ENCODE measurements around the gene SMIM32. TPM values are rescaled to one million over a fixed set of nuclear protein-coding genes. Genes with fewer than 3 reads are reported as not detected.

SMIM32 gene
- polyA plus RNA-seq (ENCODE audit: insufficient read length), result 8.5 TPM
- long read RNA-seq, donor 1, transcript SMIM32-201 (1 exons, 1,667 nt), result major isoform, 18 of 18 reads
- long read RNA-seq, donor 1, partial matches to known transcripts, result 0 of 18 reads
- long read RNA-seq, donor 1, other reads (novel, unspliced or antisense), result 0 of 18 reads
- long read RNA-seq, donor 2, transcript SMIM32-201 (1 exons, 1,667 nt), result major isoform, 11 of 11 reads
- long read RNA-seq, donor 2, partial matches to known transcripts, result 0 of 11 reads
- long read RNA-seq, donor 2, other reads (novel, unspliced or antisense), result 0 of 11 reads
- long read RNA-seq, donor 3, transcript SMIM32-201 (1 exons, 1,667 nt), result major isoform, 9 of 9 reads
- long read RNA-seq, donor 3, partial matches to known transcripts, result 0 of 9 reads
- long read RNA-seq, donor 3, other reads (novel, unspliced or antisense), result 0 of 9 reads
- long read RNA-seq, donor 4, partial matches to known transcripts, result 0 of 1 reads
- long read RNA-seq, donor 4, other reads (novel, unspliced or antisense), result 0 of 1 reads
- long read RNA-seq, donor 5, transcript SMIM32-201 (1 exons, 1,667 nt), result major isoform, 26 of 26 reads
- long read RNA-seq, donor 5, partial matches to known transcripts, result 0 of 26 reads
- long read RNA-seq, donor 5, other reads (novel, unspliced or antisense), result 0 of 26 reads
- long read RNA-seq, donor 6, transcript SMIM32-201 (1 exons, 1,667 nt), result major isoform, 9 of 9 reads
- long read RNA-seq, donor 6, partial matches to known transcripts, result 0 of 9 reads
- long read RNA-seq, donor 6, other reads (novel, unspliced or antisense), result 0 of 9 reads
- long read RNA-seq, donor 7, transcript SMIM32-201 (1 exons, 1,667 nt), result major isoform, 21 of 21 reads
- long read RNA-seq, donor 7, partial matches to known transcripts, result 0 of 21 reads
- long read RNA-seq, donor 7, other reads (novel, unspliced or antisense), result 0 of 21 reads
- long read RNA-seq, donor 8, transcript SMIM32-201 (1 exons, 1,667 nt), result major isoform, 5 of 5 reads
- long read RNA-seq, donor 8, partial matches to known transcripts, result 0 of 5 reads
- long read RNA-seq, donor 8, other reads (novel, unspliced or antisense), result 0 of 5 reads

DNA sequence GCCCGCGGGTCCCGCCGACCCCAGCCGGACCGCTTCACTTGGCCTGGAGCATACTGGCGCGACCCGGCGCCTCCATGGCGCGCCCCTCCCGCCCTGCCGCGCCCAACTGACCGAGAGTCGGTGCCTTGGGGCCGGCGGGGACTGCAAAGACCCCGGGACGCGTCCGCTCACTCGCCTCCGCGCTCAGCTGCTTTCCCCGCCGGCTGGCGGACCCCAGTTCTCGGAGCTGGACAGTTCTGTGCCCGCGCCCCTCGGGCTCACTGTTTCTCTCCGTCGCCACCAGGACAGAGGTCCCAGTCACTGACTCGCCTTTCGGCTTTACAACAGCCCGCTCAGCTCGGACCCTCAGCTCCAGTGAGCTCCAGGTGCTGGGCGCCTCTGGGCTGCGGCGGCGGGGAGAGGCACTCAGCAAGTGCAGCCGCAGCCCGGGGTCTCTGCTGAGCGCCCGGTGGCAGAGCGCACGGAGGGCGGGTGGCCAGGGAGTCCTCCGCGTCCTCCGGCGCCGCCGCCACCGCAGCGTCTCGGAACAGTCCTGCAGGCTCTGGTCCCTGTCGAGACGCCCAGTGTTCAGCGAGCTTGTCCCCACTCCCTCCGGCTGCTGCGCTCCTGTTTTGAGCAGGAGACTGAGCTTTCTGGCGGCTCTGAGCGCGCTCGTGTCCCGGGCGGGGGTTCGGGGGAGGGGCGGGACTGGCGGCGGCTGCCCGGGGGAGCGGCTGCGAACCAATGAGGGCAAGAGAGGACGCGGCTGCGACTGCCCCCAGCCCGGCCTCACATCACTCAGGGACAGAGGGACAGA, at the start of gene SMIM32:
Gene SMIM32 (minus strand): TSS at position 637 of the 796 bp plus-strand sequence. CDS start 638 bp downstream, outside the sequence.
- DNase-seq, result no peak

DNA sequence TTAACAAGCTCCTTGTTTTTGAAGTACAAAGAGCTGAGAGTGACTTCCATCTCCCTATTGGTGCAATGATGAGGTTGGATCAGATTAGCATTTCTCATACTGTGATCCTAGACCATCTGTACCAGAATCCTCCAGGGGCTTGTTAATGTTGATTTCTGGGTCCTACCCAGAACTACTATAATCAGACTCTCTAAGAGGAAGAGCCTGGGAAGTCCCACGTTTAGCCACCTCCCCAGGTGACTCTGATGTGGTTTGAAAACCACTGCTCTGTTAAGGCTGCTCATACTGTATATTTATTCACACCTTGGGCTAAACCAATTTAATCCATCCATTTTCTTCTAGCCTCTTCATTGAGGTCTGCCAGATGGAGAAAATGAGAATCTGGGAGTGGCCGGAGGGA, 49.6 kb upstream of the SMIM32 start:
- no peak for DNase-seq

DNA sequence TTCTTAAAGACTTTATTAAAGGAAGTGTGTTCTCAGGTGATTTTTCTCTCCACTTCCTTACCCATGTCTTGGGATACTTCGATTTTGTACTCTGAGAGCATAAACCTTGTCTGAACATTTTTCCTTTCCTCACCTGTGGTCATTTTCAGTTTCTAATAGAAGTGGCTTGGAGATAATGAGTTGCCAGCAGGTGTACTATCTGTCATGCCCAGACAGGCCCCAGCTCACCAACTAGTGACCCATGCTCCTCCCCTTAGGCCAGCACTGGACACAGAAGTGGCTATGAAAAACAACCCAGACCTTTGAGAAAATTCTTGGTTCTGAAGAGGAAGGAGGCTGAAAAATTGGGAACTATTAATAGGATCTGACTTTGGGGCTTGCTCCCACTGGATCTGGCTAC, 49.2 kb upstream of the SMIM32 start:
- no peak for DNase-seq

DNA sequence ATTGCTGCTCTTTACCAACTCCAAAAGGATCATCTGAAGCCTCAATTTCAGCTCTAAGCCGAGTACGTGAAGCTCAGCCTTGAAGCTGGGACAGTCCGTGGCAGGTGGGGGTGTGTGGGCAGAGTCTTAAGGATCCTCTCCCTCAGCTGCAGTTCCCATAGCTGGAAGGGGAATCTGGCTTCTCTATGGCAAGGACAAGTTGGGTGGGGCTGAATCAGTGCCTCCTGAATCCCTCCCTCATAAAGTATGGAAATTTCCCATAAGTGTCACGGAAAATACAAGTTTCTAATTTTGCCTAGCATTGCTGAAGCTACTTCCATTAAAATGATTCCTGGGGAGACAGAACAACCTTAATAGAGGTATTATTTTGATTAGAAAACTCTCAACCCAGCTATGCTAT, 47.9 kb upstream of the SMIM32 start:
- DNase-seq, result no peak

DNA sequence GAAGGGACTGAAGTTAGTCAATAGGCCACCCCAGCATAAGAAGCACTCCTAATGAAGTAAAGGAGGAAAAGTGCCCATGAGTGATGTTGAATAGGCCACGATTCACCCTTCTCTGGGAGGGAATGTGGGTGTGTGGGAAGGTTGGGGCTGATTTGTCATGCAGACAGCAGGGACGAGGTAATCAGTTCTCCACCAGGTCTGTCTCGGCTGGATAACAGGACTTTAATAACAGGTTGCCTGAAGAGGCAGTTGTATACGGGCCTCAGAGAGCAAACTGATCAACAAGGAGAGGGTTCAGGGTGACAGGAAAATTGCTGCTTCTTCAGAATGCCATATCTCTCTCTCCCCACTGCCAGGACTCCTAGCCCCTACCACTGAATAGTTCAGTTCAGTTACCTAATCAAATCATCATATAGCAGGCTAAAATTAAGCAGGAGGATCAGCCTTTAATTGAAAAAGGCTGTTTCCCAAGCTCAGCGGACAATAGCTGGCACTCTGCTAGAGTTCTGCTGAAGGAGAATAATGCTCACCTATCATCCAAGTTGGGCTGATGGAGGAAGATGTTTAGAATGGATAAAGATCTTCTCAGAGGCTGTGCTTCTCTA, 43.6 kb upstream of the SMIM32 start:
- DNase-seq, result no peak

DNA sequence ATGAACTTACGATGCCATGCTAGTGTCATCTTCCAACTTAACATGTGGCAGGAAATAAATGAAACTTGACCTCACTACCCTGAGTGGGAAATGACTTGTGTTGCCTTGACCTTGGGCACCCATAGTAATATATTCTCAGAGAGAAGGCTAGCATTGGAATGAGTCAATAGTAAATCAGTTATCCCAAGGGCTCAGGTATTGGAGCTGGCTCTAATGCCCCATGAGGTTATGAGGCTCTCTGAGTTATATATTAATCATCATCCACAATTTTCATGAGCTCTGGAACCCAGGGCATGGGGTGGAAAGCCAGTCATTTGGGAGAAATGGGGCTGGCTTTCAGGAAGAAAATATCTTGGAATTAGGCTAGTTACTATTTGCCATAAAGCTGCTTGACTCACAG, 42.4 kb upstream of the SMIM32 start:
- no peak for DNase-seq

DNA sequence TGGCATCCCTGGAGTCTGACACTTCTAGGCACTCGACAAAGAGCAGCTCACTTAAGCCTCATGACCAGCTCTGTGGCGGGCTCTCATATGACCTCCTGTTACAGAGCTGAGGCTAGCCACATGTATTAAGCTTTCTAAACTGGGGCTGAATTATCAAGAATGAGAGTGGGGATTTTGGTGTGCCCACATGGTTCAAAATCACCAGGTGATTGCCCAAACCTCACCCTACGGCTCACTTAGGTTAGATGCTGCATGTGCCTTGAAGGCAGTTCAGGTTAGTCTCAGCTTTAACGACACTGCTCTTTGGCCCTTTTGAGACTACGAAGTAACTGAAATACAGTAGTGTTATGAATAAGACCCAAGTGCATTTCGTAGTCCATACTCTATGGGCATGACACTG, 39.4 kb upstream of the SMIM32 start:
- no peak for DNase-seq

DNA sequence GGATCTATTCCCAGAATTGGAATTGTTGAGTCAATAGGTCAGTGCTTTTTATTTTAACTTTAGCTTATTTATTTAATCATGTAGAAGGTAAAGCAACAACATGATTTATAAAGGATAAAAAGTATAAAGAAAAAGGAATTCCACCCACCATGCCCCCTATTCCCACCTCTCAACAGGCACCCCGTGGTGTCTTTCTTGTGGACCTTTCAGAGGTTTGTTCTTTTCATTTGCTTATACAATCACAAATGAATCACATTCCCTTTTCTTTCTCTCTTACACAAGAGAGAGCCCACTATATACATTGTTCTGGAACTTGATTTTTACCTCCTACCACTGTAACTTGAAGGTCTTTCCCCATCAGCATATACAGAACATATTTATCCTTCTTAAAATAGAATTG, 37.2 kb upstream of the SMIM32 start:
- DNase-seq, result no peak

DNA sequence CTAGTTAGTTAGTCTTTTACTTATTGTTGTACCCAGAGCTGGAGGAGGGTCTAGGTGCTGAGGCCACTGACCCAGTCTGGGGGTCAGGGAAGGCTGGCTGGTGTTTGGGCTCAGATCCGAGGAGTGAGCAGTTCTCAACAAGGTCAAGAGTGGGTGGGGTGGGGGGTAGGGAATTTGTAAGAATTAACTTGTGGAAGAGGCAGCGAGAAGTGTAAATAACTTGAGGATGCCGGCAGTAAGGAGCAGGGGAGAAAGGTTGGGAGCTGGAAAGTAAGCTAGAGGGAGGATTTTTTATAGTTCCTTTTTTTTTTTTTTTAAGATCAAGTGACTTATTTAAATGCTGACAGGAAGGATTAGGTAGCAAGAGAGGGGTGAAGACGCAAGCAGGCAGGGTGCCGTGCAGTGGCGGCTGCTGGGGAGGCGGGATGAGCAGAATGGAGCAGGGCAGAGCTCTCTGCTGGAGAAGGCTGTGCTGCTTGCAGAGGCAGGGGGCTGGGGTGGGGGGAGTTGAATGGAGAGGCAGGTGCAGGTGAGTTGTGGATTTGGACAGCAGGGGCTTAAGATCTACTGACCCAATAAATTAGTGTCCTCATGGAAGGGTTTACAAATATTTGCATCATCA, 35.3 kb upstream of the SMIM32 start:
- no peak for DNase-seq

DNA sequence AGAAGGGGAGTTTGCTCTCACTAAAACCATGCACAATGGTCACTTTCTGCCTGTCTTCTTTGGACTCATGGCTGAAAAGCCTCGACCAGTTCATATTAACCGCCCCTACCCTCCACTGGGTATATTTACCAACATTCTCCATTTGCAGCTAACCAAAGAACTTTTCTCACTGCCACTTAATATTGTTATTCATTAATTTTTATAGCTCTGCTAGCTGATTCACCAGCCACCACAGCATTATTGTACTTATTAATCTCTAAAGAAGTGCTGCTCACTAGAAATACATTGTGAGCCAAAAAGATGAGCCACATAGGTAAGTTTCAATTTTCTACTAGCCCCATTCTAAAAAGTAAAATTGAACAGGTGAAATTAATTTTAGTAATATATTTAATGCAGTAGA, 33.4 kb upstream of the SMIM32 start:
- no peak for DNase-seq

DNA sequence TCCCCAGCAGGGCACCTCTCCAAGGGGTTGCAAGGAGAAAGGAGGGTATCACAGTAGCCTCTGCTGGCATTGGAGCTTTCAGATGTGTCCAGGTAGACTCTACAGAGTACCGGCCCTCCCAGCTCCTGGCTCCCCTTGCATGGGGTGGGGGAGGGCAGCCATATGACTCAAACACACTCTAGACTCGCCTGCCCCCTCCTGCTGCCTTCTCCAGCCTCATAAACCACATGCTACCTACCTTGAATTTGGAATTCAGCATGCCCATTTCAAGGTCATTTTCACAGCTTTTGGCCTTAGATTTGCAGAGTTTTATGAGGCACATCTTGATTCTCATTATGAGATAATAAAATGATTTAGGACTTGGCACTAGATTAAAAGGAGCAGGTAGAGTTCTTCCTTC, 32.8 kb upstream of the SMIM32 start:
- no peak for DNase-seq

DNA sequence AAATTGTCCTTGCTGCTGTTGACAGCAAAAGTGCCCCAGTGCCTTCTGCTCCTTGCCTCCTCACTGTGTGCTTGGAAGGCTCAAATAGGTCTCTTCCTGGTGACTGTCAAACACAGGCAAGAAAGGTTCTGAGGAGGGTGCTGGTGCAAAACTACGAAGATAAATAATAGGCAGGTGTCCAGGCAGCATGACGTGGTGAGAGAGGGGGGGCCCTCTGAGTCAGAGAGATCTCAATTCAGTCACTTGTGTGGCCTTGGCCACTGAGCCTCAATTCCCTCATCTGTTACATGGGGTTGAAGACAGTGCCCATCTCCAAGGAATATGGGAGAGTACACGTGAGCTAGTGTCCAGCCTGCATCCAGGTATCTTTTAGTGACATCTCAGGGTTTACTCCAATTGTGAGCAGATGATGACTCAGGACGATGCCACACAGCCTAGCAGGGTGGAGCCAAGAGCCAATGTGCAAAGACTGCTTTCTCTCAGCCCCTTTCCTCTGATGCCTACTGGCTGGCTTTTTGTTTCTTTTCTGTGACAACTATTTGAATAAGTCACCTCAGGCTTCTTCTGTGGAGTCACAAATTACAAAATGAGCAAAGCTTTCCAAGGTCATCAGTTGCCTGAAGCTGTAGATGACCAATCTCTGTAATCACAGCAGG, 29.7 kb upstream of the SMIM32 start:
- DNase-seq, result no peak

DNA sequence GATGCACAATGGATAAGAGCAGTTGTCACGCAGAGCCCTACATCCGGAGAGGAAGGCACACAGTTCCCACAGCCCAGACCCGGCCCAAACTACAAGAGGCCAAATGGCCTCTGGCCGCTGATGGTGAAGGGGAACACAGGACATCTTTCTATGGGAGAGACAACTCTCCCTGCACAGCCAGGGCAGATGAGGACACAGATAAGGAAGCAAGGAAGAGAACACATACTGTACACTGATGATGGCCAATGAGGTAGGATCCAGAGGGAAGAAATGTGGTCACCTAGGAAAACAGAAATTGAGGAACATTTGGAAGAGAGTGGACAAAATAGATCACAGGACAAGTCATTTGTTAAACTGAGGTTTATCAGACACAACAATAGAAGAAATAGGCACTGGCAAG, 28.4 kb upstream of the SMIM32 start:
- DNase-seq, result no peak

DNA sequence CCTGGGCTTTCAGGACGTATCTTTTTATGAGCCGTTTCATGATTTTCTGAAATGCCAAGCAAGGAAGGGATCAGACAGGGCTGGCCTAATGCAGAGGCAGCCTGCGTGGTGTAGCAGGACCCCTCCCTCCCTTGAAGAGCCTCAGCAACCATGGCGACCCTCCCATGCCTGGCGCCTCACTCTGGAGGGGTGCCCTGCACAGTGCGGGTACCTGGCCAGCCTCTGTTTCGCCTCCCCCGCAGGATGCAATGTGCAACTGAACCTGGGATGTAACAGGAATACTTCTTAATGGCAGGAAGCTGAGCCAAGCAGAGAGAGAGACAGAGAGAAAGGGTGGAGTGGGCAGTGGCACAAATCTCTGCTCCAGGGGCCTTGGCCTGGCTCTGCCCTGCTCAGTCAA, 23.3 kb upstream of the SMIM32 start:
- DNase-seq, result no peak

DNA sequence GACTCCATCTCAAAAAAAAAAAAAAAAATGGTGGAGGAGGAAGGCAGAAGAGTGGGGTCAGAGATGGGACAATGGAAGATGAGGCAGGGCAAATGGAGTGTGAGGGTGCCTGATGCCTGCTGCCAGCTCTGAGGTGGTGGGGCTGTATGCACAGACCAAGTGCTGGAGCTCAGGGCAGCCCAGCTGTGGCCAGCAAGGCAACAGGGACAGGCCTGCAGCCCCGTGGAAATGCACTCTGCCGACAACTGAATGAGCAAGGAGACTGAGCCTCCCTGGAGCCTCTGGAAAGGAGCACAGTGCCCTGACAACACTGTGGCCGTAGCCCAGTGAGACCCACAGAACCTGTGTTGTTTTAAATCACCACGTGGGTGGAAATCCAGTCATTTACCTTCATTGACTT, 22.9 kb upstream of the SMIM32 start:
- DNase-seq, result no peak

DNA sequence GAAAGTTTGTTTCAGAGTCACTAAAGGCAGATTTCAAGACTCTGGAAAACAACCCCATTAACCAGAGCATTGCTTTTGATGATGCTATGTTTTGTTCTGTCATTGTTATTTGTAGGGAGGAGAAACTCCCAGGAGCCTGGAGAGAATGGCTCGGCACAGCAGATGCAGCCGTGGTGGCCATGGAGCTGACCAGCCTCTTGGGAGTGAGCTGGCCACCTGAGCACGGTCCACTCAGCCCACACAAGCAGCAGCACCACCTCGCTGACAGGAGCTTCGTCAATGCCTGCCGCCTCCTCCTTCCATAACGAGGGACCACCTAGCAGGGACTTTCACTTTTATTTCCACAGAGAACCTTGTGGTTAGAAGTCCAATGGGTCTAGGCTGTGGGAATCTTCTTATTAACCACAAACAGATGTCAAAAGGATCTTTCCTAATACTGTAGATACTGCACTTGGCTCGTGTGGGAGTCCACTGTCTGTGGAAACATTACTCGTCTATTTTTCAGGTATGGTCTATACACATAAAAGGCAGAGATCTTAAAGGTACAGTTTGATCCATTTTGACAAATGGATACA, 21.0 kb upstream of the SMIM32 start:
- DNase-seq, result no peak

DNA sequence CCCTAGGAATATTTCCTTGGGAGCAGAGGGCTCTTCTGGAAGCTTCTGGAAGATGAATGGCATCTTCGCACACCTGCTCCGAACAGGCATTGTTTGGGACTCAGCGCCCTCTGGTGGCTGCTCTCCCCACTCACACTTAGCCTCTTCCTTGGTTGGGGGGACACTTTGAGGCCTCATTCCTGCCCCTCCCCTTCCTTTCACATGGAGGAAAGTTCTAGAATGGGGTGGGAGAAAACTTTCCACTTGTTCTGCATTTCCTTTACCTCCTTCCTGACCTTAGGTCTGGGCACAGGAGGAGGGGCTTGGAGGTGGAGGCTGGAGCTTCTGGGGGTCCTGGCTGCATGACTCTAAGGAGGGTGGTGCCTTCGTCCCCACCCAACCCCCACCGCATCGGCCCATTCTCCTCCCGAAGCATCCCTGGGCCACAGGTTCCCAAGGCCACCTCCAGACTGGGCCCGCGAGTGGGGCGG, 19.3 kb upstream of the SMIM32 start:
- no peak for DNase-seq

DNA sequence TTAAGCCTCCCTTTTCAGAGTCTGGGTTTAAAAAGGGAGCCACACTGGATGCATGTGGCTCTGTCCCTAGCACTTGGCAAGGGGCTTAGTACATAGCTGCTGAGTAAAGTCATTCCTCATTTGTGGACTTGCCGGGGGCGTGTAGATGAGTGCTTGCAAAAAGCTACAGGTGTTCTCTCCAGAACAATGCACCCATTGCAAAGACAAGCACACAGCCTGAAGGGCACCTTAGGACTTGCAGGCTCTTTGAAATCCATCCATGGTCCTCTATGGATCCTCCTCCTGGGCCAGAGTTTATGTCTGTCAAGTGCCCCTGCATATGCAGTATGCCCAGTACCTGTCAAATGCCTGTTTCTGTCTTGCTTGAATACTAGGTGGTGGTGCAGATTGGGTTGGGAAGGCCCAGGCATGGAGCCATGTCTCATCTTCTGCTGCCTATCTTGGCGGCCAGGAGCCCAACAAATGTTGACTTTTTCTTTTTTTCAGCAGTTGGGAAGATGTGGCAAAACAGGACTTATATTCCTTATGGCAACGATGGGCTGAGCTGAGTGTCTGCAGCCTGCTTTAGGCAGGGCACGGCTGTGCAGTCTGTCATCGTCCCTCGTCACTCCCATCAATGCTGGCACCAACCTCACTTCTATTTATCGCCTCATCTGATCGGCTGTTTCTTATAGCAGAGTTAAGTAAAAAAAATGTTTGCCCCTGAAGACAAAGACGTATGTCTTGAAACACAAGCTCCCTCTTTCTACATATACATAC, 18.5 kb upstream of the SMIM32 start:
- DNase-seq, result no peak

DNA sequence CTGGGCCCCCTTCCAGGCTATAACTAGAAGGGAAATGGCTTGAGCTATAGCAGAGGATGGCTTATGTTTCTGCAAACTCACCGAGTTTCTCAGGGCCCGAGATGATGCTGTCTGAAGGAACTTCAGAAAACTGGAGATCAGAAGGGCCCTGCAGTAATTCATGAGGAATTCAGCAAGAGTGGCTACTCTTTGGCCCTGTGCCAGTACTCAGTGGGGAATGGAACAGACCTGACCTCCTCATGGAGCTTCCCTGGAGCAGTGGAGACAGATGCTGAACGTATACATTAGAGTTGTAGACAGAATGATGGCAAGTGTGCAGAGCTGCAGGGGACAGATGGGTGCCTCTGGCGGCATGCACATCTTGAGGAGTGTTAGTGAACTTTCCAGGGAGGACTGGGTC, 17.3 kb upstream of the SMIM32 start:
- no peak for DNase-seq
